ENCODE measurements around the gene STX10. TPM values are rescaled to one million over a fixed set of nuclear protein-coding genes. Genes with fewer than 3 reads are reported as not detected.
"Not testable (repeated sequence)": the region's sequence is repeated elsewhere in the genome, so short reads cannot be mapped to it uniquely, and the experiment has no call there.

STX10 gene, protein sequence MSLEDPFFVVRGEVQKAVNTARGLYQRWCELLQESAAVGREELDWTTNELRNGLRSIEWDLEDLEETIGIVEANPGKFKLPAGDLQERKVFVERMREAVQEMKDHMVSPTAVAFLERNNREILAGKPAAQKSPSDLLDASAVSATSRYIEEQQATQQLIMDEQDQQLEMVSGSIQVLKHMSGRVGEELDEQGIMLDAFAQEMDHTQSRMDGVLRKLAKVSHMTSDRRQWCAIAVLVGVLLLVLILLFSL
- polyA plus RNA-seq (2013, experiment 1 of 2), result 36.1 TPM
- polyA plus RNA-seq (2013, experiment 2 of 2), result 36.6 TPM

DNA sequence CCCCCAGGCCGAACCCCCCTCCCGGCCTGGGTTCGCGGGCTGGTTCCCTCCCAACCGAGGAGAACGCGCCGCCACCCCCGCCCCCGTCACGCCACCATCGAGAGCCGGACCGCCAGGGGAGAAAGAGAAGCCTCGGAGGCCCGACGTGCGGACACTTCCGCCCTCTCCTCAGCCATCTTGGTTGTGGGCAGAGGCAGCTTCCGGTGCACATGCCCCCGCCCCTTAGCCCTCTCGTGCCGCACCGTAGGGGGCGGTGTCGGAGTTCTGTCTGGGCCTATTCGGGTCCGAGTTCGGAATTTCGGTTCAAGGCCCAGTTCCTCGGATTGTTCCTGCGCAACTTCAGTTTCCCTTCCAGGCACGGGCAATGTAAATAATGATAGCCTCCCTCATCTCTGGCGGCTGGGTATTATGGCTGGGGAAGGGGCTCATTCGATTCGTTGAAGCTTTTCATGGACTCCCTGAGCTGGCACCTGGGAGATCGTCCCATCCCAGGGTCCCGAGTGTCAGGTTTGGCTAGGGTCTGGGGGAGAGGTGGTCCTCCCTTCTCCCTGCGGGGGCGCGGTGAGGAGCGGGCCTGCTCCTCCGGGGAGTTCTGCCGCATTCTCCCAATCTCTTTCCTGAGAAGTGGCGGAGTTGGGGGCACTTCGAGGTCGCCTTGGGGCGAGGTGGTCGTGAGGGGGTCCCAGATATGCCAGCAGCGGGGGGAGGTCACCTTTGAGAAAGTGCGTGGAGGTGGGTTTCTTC lies at the start of gene STX10, which contains the start of gene IER2:
TSS of gene STX10 (minus strand) at position 189 of the 744 bp plus-strand sequence. CDS start 202 bp downstream, outside the sequence.
TSS of gene IER2 (plus strand) at position 225 of the 744 bp plus-strand sequence. CDS start 2,776 bp downstream, outside the sequence.
- peak within 1 kb of the TSS; percentile 96 for H3K27ac ChIP-seq (ENCODE audit: low read depth, low read length)
- no peaks in the 10 kb centered on the region for H3K27me3 ChIP-seq (ENCODE audit: insufficient read depth, low read length)
- peak within 1 kb of the TSS; percentile 88 for H3K9ac ChIP-seq (ENCODE audit: low read depth, low read length)
- H3K36me3 ChIP-seq (ENCODE audit: insufficient read depth, low read length), result peaks cover 4% of the 10 kb centered on the region; the same call in 1 of the 2 replicates
- no peaks in the 10 kb centered on the region for H3K9me3 ChIP-seq (ENCODE audit: insufficient read depth, low read depth, low read length)
- under 1% methylated on average over 49 of the region's 51 CpGs for WGBS
- peak within 1 kb of the TSS; percentile 82 for H3K4me3 ChIP-seq (ENCODE audit: low read length)
- H3K4me1 ChIP-seq (ENCODE audit: insufficient read depth, low read length), result no peaks in the 10 kb centered on the region

DNA sequence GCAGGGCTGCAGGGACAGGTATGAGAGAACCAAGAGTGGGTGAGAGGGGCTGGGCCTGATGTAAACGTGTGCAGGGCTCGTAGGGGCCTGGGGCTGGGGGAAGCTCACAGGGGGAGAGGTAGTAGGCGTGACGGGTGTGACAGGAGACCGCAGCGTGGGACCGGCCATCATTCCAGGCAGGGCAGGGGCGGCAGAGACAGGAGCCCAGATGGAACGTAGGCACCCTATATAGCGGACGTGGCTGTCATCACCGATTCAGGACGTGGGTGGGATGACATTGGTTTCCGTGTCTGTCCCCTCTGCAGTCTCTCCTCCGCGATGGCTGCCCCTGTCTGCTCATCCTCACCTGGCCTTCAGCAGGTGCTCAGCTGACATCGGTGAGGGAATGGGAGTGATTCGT lies 48.5 kb upstream of the STX10 start:
- no peak overlapping the region for H3K9ac ChIP-seq (ENCODE audit: low read depth, low read length)
- WGBS, result 91% methylated on average over 18 of the region's 18 CpGs
- no peaks in the 10 kb centered on the region for H3K36me3 ChIP-seq (ENCODE audit: insufficient read depth, low read length)
- no peak overlapping the region for H3K27ac ChIP-seq (ENCODE audit: low read depth, low read length)
- H3K27me3 ChIP-seq (ENCODE audit: insufficient read depth, low read length), result no peaks in the 10 kb centered on the region
- H3K4me3 ChIP-seq (ENCODE audit: low read length), result no peak overlapping the region
- H3K4me1 ChIP-seq (ENCODE audit: insufficient read depth, low read length), result no peaks in the 10 kb centered on the region
- H3K9me3 ChIP-seq (ENCODE audit: insufficient read depth, low read depth, low read length), result no peaks in the 10 kb centered on the region

DNA sequence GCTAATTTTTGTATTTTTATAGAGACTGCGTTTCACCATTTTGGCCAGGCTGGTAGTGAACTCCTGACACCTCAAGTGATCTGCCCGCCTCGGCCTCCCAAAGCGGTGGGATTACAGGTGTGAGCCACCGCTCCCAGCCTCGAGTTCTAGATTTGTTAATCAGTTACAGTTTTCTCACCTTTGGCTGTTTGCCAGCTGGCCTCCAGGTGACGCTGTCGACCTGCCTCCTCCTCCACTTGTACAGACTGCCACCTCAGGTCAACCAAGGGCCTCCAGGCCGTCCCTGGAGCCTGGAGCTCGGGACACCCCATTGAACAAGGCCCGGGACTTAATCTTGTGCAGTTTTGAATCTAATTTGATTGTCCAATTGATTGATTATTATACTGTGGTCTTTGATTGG lies 45.5 kb upstream of the STX10 start:
- H3K27me3 ChIP-seq (ENCODE audit: insufficient read depth, low read length), result no peaks in the 10 kb centered on the region
- no peak overlapping the region for H3K9ac ChIP-seq (ENCODE audit: low read depth, low read length)
- H3K27ac ChIP-seq (ENCODE audit: low read depth, low read length), result no peak overlapping the region
- H3K4me1 ChIP-seq (ENCODE audit: insufficient read depth, low read length), result no peaks in the 10 kb centered on the region
- H3K4me3 ChIP-seq (ENCODE audit: low read length), result no peak overlapping the region
- no peaks in the 10 kb centered on the region for H3K9me3 ChIP-seq (ENCODE audit: insufficient read depth, low read depth, low read length)
- WGBS, result 61% methylated on average over 11 of the region's 11 CpGs
- no peaks in the 10 kb centered on the region for H3K36me3 ChIP-seq (ENCODE audit: insufficient read depth, low read length)

DNA sequence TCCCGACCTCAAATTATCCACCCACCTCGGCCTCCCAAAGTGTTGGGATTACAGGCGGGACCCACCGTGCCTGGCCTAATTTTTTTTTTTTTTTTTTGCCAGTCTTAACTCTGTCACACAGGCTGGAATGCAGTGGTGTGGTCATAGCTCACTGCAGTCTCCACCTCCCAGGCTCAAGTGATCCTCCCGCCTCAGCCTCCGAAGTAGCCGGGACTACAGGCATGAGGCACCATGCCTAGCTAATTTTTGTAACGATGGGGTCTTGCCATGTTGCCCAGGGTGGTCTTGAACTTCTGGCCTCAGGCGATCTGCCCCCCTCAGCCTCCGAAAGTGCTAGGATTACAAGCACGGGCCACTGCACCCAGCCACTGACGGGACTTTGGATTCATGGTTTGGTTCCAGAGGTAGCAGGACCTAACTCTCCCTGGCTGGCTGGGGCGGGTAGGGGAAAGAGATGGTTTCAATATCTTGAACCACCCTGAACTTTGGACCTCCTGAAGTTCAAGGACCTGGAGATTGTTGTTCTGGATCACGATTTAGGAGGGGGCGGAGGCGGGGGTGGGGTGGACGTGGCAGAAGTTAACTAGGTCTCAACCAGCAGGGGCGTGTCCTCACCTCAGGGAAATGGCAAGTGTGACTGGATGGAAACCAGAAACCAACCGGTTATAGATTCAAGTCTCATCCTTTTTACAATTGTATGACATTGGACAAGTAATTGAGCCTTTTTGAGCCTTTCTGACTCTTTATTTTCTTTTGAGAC lies 40.8 kb upstream of the STX10 start:
- WGBS, result 83% methylated on average over 19 of the region's 19 CpGs
- no peak overlapping the region for H3K27ac ChIP-seq (ENCODE audit: low read depth, low read length)
- no peaks in the 10 kb centered on the region for H3K27me3 ChIP-seq (ENCODE audit: insufficient read depth, low read length)
- no peaks in the 10 kb centered on the region for H3K9me3 ChIP-seq (ENCODE audit: insufficient read depth, low read depth, low read length)
- no peak overlapping the region for H3K9ac ChIP-seq (ENCODE audit: low read depth, low read length)
- H3K36me3 ChIP-seq (ENCODE audit: insufficient read depth, low read length), result no peaks in the 10 kb centered on the region
- no peaks in the 10 kb centered on the region for H3K4me1 ChIP-seq (ENCODE audit: insufficient read depth, low read length)
- no peak overlapping the region for H3K4me3 ChIP-seq (ENCODE audit: low read length)

DNA sequence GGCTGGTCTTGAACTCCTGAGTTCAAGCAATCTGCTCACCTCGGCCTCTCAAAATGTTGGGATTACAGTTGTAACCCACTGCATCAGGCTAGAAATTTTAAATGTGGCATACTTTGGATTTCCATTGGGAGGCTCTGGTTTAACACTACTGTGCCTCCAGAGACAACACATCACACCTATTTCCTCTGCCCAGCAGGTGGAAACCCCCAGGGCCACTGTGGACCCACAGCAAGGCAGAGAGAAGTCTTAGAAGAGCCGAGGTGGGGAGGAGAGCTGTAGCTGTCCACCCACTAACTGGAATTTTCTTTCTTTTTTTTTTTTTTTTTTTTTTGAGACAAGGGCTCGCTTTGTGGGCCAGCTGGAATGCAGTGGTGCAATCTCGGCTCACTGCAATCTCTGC lies 39.4 kb upstream of the STX10 start:
- no peaks in the 10 kb centered on the region for H3K9me3 ChIP-seq (ENCODE audit: insufficient read depth, low read depth, low read length)
- no peaks in the 10 kb centered on the region for H3K27me3 ChIP-seq (ENCODE audit: insufficient read depth, low read length)
- no peaks in the 10 kb centered on the region for H3K36me3 ChIP-seq (ENCODE audit: insufficient read depth, low read length)
- 89% methylated on average over 3 of the region's 4 CpGs for WGBS
- H3K4me3 ChIP-seq (ENCODE audit: low read length), result no peak overlapping the region
- H3K9ac ChIP-seq (ENCODE audit: low read depth, low read length), result no peak overlapping the region
- no peak overlapping the region for H3K27ac ChIP-seq (ENCODE audit: low read depth, low read length)
- H3K4me1 ChIP-seq (ENCODE audit: insufficient read depth, low read length), result no peaks in the 10 kb centered on the region

DNA sequence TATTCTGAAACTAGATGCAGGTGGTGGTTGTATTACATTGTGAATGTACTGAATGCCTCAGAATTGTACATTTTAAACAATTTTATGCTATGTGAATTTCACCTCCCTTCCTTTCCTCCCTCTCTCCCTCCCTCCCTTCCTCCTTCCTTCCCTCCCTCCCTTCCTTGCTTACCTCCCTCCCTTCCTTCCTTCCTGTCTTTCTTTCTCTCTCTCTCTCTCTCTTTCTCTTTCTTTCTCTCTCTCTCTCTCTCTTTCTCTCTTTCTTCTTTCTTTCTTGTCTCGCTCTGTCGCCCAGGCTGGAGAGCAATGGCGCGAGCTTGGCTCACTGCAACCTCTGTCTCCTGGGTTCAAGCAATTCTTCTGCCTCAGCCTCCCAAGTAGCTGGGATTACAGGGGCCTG lies 37.2 kb upstream of the STX10 start:
- no peaks in the 10 kb centered on the region for H3K4me1 ChIP-seq (ENCODE audit: insufficient read depth, low read length)
- WGBS, result 95% methylated on average over 4 of the region's 4 CpGs

DNA sequence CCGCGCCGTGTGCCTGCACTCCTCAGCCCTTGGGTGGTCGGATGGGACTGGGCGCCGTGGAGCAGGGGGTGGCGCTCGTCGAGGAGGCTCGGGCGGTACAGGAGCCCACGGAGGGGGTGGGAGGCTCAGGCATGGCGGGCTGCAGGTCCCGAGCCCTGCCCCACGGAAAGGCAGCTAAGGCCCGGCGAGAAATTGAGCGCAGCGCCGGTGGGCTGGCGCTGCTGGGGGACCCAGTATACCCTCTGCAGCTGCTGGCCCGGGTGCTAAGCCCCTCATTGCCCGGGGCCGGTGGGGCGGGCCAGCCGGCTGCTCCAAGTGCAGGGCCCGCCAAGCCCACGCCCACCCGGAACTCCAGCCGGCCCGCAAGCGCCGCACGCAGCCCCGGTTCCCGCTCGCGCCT lies 36.5 kb upstream of the STX10 start:
- H3K4me3 ChIP-seq (ENCODE audit: low read length); H3K9ac ChIP-seq (ENCODE audit: low read depth, low read length); H3K36me3 ChIP-seq (ENCODE audit: insufficient read depth, low read length); H3K9me3 ChIP-seq (ENCODE audit: insufficient read depth, low read depth, low read length); H3K27me3 ChIP-seq (ENCODE audit: insufficient read depth, low read length); H3K4me1 ChIP-seq (ENCODE audit: insufficient read depth, low read length); H3K27ac ChIP-seq (ENCODE audit: low read depth, low read length): not testable (repeated sequence)
- WGBS, result 90% methylated on average over 38 of the region's 38 CpGs

More for the DNA sequence above, 37.2 kb upstream of the STX10 start:
- Histone ChIP-seq H3K27me3 (ENCODE audit: insufficient read depth, low read length) (no peaks in the 10 kb centered on the region), H3K4me3 (ENCODE audit: low read length) (no peak overlapping the region), H3K9me3 (ENCODE audit: insufficient read depth, low read depth, low read length) (no peaks in the 10 kb centered on the region), H3K9ac (ENCODE audit: low read depth, low read length) (no peak overlapping the region), H3K36me3 (ENCODE audit: insufficient read depth, low read length) (no peaks in the 10 kb centered on the region), H3K27ac (ENCODE audit: low read depth, low read length) (no peak overlapping the region)

DNA sequence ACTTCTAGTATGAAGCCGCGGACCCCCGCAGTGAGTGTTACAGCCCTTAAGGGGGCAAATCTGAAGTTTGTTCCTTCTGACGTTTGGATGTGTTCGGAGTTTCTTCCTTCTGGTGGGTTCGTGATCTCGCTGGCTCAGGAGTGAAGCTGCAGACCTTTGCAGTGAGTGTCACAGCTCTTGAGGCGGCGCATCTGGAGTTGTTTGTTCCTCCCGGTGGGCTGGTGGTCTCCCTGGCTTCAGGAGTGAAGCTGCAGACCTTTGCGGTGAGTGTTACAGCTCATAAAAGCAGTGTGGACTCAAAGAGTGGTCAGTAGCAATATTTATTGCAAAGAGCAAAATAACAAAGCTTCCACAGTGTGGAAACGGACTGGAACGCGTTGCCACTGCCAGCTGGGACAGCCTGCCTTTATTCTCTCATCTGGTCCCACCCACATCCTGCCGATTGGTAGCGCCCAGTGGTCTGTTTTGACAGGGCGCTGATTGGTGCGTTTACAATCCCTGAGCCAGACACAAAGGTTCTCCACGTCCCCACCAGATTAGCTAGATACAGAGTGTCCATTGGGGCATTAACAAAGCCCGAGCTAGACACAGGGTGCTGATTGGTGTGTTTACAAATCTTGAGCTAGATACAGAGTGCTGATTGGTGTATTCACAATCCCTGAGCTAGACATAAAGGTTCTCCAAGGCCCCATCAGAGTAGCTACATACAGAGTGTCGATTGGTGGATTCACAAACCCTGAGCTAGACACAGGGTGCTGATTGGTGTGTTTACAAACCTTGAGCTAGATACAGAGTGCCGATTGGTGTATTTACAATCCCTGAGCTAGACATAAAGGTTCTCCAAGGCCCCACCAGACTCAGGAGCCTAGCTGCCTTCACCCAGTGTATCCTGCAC lies 35.8 kb upstream of the STX10 start:
- not testable (repeated sequence) for H3K4me3 ChIP-seq (ENCODE audit: low read length); H3K36me3 ChIP-seq (ENCODE audit: insufficient read depth, low read length); H3K4me1 ChIP-seq (ENCODE audit: insufficient read depth, low read length); H3K9me3 ChIP-seq (ENCODE audit: insufficient read depth, low read depth, low read length); H3K27ac ChIP-seq (ENCODE audit: low read depth, low read length); H3K9ac ChIP-seq (ENCODE audit: low read depth, low read length); H3K27me3 ChIP-seq (ENCODE audit: insufficient read depth, low read length)
- WGBS, result 96% methylated on average over 22 of the region's 22 CpGs

DNA sequence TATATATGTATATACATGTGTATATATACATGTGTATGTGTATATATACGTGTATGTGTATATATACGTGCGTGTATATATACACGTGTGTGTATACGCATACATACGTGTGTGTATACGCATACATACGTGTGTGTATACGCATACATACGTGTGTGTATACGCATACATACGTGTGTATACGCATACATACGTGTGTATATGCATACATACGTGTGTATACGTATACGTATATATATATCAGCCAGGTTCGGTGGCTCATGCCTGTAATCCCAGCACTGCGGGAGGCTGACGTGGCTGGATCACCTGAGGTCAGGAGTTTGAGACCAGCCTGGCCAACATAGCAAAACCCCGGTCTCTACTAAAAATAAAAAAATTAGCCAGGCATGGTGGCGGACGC lies 34.8 kb upstream of the STX10 start:
- not testable (repeated sequence) for H3K27ac ChIP-seq (ENCODE audit: low read depth, low read length); H3K4me1 ChIP-seq (ENCODE audit: insufficient read depth, low read length); H3K27me3 ChIP-seq (ENCODE audit: insufficient read depth, low read length); H3K9ac ChIP-seq (ENCODE audit: low read depth, low read length); H3K9me3 ChIP-seq (ENCODE audit: insufficient read depth, low read depth, low read length); H3K36me3 ChIP-seq (ENCODE audit: insufficient read depth, low read length); H3K4me3 ChIP-seq (ENCODE audit: low read length)
- 89% methylated on average over 19 of the region's 23 CpGs for WGBS

DNA sequence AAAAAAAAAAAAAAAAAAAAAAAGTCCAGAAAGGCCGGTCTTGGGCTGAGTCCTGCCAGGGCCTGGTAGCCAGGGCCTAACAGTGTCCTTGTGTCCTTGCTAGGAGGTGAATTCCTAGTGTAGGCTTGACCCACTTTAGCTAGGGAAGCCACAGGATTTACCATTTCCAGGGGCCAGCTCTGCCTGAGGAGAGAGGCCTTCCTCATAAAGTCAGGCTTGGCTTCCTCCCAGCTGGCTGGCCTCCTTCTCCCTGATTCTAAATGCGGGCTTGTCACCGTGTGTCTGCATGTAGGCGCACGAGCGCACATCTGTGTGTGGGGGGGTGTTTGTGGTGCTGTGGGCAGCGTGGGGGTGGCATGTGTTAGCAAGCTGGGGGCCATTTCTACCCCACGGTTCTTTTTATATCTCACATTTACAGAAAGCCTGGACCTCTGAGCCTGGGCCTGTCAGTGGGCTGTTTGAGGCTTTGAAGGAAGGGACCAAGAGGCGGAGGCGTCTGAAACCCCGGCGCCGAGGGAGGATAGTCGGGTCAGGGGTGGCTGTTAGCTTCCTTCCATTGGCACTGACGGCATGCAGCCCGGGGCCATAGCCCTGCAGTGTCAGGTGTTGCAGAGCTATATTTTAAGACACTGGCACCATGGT lies 31.7 kb upstream of the STX10 start:
- no peak overlapping the region for H3K4me3 ChIP-seq (ENCODE audit: low read length)
- no peaks in the 10 kb centered on the region for H3K4me1 ChIP-seq (ENCODE audit: insufficient read depth, low read length)
- H3K9ac ChIP-seq (ENCODE audit: low read depth, low read length), result no peak overlapping the region; the same call in 1 of the 2 replicates
- 90% methylated on average over 14 of the region's 16 CpGs for WGBS
- 0 out of 2 replicates have a peak overlapping the region, but pooled peaks have one; percentile 40 for H3K27ac ChIP-seq (ENCODE audit: low read depth, low read length)
- H3K9me3 ChIP-seq (ENCODE audit: insufficient read depth, low read depth, low read length), result no peaks in the 10 kb centered on the region
- no peaks in the 10 kb centered on the region for H3K27me3 ChIP-seq (ENCODE audit: insufficient read depth, low read length)
- no peaks in the 10 kb centered on the region for H3K36me3 ChIP-seq (ENCODE audit: insufficient read depth, low read length)

All from HUES64 (cell line).